ENCODE results near the gene SLC9A7. TPM values are rescaled to one million over a fixed set of nuclear protein-coding genes. Genes with fewer than 3 reads are reported as not detected.
"Not testable (repeated sequence)": the region's sequence is repeated elsewhere in the genome, so short reads cannot be mapped to it uniquely, and the experiment has no call there.

SLC9A7 gene
- total RNA-seq, 1 donor = 84.0 TPM

DNA sequence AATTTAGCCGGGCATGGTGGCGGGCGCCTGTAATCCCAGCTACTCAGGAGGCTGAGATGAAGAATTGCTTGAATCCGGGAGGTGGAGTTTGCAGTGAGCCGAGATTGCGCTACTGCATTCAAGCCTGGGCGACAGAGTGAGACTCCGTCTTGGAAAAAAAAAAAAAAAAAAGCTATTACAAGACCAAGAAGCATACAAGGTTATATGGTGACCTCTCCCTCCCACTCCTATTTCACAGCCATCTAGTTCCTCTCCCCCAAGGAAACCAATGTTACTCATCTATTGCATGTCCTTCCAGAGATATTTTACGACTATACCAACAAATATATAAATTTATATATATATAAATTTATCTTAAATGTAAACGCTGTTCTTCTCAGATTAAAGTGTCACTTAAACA is 3.2 kb downstream of the SLC9A7 start:
- DNase-seq (ENCODE audit: low read depth in 2 of 3, low spot score in 2 of 3) = no peak

DNA sequence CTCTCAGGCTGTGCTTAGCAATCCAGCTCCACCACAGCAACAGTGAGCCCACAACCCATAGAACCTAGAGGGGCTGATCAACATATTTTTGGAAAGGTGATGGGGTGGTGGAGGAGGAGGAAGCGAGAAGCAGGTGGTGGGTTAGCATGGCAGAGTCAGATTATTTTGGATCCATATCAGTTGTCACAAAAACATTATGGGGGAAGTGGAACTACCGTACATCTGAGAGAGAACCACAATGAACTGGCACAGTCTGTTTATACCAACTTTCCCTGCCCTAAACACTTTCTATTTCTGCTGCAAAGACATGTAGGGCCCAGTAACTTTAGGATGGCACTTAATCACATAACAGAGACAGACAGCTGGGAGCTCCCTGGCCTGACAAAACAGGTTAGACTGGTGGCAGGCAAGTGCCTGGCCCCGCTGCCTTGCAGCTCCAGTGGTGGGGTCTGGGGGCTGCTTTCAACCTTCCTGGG is 4.3 kb downstream of the SLC9A7 start:
- peak in 2 of 3 donors; percentile 39 to 77 for DNase-seq (ENCODE audit: low read depth in 2 of 3, low spot score in 2 of 3)

DNA sequence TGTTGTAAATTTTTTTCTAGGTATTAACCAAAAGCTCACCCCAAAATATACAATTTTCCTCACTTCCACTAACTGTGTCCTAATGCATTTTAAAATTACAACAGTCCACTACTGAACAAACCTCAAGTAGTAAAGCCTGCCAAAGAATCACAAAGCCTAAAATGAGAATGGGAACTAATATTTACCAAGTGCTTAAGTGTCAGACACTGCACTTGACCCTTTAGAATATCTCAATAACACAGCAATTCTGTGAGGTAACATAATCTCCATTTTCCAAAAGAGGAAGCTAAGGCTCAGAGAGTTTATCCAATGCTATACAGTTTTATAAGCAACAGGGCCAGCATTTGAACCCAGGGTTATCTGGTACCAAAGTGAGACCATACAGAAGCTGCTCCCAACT is 4.9 kb downstream of the SLC9A7 start:
- DNase-seq (ENCODE audit: low read depth in 2 of 3, low spot score in 2 of 3) = peak in 1 of 3 donors; percentile 11

DNA sequence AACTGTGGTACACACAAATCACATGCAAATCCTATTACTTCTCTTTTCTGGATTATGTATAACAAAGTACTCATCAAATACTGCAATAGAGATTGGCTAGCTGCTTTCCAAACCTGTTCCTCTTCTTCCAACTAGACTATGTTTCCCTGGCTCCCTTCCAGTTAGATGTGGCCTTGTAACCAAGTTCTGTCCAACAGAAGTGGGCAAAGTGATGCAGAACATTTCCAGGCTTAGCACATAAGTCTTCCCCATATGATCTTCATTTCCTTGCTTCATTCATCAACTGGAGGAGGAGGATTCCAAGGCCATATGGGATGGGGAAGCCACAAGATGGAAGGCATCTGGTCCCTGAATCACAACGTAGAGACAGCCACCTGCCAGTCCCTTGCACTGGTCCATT is 8.0 kb downstream of the SLC9A7 start:
- DNase-seq (ENCODE audit: low read depth in 2 of 3, low spot score in 2 of 3) = peak in 1 of 3 donors; percentile 17

DNA sequence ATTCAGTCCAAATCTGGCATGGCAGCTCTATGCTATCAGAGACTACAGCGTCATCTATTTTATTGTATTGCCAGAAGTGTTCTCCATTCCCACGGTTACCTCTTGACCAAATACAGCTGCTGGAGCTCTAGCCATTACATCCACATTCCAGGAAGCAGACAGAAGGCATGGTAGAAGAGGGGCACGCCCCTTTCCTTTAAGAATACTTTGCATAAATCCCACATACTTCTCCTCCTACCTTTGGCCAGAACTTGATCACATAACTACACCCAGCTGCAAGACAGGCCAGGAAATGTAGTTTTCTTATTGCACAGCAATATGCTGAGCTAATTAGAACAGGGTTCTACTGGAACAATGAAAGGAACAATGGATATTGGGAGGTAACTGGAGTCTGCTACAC is 14.9 kb downstream of the SLC9A7 start:
- no peak for DNase-seq (ENCODE audit: low read depth in 2 of 3, low spot score in 2 of 3)

DNA sequence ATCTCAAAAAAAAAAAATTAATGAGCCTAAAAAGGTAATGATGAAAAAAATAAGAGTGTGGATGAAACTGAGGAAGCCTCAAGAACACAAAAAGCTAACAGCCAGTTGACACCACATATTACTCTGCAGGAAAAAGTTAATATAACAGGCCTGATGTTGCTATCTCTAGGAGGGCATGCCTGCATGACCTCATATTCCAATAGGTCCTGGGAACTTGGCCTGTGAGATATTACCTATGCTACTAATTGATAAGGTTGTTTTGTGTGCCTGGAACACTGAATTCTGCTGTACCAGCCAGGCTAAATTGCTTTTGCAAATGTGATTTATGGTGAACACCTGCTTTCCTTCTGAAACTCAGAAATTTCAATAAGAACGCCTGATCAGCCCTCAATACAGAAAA is 15.9 kb downstream of the SLC9A7 start:
- no peak for DNase-seq (ENCODE audit: low read depth in 2 of 3, low spot score in 2 of 3)

DNA sequence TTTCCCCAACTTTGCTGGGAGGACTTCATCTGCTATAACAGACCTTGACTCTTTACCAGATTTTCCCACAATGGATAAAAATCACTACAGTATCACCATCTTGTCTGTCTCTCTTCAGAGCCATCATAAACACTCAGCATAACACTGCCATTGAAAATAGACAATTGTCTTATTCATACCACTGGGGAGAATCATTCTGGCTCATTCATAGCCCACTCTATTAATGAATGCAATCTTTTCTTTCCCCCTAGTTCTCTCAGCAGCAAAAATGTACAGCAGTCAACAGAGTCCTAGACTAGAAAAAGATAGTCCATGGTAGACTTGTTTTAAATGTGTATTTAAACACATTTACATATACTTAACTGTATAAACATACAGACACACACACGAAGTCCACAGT is 19.2 kb downstream of the SLC9A7 start:
- DNase-seq (ENCODE audit: low read depth in 2 of 3, low spot score in 2 of 3) = no peak

DNA sequence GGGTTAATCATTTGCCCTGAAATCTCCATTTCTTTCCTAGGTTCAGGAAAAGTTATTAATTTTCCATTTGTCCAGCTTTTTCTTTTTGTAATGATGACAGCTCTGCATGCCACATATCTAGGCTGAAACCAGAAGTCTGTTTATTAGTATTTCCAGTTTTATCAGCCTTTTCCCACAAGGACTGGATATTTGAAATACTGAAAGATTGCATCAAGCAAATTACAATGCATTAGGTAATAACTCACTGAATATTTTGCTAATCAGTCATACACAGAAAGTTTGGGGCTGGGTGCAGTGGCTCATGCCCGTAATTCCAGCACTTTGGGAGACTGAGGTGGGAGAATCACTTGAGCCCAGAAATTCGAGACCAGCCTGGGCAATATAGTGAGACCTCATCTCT is 21.5 kb downstream of the SLC9A7 start:
- no peak for DNase-seq (ENCODE audit: low read depth in 2 of 3, low spot score in 2 of 3)

DNA sequence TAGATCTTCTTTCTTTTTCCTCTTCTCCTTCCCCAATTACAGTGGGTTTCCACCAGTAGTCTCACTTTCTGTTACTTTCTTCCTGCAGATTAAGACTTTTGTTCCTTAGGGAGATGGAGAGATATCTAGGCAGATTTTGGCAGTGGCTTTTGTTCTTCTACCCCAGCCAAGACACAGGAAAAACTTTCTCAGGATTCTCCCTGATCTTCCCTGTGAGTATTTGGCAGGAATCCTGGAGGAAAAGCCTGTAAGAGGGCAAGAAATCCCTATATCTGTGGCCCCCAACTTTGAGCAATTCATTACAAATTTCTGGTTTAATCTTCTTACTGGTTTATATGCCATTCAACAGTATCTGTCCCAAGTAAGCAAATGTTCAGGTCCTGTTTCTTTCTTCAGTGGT is 21.9 kb downstream of the SLC9A7 start:
- DNase-seq (ENCODE audit: low read depth in 2 of 3, low spot score in 2 of 3) = no peak

DNA sequence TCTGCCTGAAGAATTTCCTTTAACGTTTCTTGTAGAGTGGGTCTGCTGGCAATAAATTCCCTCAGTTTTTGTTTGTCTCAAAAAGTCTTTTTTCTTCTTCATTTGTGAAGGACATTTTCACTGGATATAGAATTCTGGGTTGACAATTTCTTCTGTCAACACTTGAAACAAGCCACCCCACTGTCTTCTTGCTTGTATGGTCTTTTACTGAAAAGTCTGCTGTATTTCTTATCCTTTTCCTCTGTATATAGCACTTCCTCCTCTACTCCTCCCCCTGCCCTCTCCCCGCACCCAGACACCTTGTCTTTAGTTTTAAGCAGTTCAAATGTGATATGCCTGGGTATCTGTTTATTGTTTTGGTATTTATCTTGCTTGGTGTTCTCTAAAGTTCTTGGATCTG is 23.3 kb downstream of the SLC9A7 start:
- DNase-seq (ENCODE audit: low read depth in 2 of 3, low spot score in 2 of 3) = peak in 1 of 3 donors; percentile 48

DNA sequence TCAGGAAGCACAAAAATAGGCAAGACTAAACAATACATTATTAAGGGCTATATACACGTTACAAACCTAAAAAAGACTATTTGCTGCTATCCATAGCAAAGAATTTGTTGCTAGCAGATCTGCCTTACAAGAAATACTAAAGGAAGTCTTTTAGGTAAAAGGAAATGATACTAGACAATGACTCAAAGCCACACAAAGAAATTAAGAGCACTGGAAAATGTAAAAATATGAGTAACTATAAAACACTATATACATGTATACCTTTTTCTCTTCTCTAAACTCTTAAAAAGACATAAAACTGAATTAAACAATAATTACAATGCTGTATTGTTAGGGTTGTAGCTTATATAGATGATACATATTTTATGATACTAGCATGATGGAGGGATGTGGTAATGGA is 25.7 kb downstream of the SLC9A7 start:
- no peak for DNase-seq (ENCODE audit: low read depth in 2 of 3, low spot score in 2 of 3)

DNA sequence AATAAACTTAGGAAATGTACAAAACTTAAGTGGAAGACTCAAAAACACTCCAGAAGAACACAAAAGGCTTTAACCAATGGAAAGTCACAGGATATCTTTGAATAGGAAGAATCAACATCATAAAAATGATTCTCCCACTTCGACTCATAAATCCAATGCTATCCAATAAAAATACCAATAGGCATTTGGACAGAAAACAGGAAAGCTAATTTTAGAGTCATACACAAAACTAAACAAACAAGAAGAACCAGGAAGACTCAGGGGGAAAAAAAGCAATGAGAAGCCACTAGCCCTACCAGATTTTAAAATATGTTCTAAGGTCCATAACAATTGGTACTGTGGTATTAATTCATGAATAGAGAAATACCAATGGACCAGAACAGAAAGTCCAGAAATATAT is 28.2 kb downstream of the SLC9A7 start:
- no peak for DNase-seq (ENCODE audit: low read depth in 2 of 3, low spot score in 2 of 3)

DNA sequence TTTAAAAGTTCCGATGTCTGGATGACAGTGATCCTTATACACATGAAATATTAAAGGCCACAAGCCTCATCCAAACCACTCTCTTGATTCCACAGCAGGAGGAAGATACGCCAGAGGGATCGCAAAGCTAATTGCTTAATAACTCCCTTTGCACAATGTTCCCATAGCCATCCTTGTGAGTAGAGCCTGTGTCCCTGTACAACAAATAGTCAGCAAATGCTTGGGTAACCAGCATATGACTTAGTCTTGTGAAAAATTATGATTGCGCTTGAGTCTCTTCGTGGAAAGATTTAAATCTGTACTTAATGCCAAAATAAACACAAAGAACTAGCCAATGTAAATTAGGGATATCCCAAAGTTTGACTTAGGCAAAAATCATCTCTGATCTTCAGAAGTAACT is 31.5 kb downstream of the SLC9A7 start:
- no peak for DNase-seq (ENCODE audit: low read depth in 2 of 3, low spot score in 2 of 3)

DNA sequence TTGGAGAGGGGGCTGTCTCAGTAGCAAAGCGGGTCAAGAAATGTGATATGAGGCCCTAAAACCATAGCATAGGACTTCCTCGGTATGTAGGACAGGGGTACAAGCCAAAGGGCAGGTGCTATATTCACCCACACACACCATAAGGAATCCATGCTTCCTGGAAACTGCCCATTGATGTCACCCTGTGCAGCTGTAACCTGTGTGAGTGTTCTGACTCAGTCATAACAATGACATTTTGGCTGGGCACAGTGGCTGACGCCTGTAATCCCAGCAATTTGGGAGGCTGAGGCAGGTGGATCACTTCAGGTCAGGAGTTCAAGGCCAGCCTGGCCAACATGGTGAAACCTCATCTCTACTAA is 35.4 kb downstream of the SLC9A7 start:
- DNase-seq (ENCODE audit: low read depth in 2 of 3, low spot score in 2 of 3) = not testable (repeated sequence)

DNA sequence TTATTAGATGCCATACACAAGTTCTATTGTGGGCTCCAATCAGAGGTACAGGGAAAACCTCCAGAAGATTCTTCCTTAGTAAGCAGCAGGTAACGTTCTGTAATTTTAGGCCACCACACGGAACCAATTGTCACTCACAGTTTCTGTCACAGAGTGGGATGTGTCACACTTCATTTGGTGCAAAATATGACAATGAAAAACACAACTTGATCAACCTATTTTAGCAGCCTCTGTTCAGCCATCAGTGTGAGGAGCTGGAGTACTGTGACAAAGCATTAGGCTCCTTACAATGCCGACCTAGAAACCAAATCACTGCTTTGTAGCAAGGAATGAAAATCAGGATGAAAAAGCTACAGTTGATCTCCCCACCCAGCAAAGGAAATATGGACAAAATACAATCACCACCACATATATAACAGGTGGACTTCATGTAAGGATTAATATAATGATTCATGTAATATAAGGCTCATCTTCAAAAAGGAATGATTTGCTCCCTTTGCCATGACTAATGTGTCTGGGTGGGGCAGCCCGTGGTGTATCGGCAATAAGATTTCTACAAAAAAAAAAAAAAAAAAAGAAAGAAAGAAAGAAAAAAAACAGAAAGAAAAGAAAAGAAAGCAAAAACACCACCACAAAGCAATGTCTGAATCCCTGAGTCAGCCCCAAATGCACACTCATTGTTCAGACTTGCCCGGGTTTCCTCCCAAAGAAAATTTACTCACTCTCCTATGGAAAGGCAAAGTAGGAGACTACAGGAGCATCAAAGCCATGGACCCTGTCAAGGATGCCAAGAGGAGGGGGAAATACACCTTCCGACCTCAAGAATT is 36.0 kb downstream of the SLC9A7 start:
- DNase-seq (ENCODE audit: low read depth in 2 of 3, low spot score in 2 of 3) = no peak

DNA sequence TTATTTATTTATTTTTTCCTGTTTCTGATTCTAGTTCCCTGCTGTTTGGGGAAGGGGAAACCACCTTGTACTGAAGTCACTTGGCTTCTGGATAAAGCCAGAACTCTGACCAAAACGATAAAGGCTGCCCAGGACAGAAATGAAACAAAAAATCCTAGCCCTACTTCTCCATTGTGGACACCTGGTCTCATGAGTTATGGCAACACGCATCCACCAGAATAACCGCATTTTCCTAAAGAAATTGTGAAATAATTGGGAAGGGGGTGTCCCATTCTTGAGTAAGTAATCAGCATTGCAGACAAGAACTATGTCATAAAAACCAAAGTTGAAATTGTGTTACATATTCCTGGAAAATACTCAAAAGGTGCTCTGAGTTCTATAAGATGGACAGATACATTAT is 42.1 kb downstream of the SLC9A7 start:
- DNase-seq (ENCODE audit: low read depth in 2 of 3, low spot score in 2 of 3) = peak in 1 of 3 donors; percentile 23

DNA sequence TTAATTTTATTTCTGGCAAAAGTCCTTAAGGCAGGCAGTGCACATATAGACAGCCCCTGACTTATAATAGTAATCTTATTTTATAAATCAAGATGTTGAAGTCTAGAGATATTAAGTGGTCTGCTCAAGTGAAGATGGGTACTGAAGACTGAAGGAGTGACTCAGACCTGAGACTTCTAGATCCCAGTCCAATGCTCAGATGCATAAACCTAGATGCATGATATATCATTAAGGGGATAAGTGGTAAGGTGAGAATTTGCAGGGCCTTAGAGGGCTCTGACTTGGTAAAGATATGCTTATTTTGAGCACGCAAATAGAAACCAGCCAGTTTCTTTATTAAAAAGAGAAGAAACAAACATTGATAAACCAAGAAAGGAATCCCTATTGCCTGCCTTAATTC is 42.9 kb downstream of the SLC9A7 start:
- DNase-seq (ENCODE audit: low read depth in 2 of 3, low spot score in 2 of 3) = no peak

DNA sequence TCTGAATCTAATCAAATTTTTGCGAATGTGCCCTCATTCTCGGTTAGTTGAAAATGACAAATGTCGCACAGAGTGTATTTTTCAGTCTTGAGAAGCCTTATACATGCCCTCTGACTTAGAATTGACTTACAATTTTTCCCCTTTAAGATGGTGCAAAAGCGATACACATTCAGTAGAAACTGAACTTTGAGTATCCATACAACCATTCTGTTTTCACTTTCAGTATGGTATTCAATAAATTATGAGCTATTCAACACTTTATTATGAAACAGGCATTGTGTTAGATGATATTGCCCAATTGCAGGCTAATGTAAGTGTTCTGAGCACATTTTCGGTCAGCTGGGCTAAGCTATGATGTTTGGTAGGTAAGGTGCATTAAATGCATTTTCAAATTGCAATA is 43.4 kb downstream of the SLC9A7 start:
- no peak for DNase-seq (ENCODE audit: low read depth in 2 of 3, low spot score in 2 of 3)

DNA sequence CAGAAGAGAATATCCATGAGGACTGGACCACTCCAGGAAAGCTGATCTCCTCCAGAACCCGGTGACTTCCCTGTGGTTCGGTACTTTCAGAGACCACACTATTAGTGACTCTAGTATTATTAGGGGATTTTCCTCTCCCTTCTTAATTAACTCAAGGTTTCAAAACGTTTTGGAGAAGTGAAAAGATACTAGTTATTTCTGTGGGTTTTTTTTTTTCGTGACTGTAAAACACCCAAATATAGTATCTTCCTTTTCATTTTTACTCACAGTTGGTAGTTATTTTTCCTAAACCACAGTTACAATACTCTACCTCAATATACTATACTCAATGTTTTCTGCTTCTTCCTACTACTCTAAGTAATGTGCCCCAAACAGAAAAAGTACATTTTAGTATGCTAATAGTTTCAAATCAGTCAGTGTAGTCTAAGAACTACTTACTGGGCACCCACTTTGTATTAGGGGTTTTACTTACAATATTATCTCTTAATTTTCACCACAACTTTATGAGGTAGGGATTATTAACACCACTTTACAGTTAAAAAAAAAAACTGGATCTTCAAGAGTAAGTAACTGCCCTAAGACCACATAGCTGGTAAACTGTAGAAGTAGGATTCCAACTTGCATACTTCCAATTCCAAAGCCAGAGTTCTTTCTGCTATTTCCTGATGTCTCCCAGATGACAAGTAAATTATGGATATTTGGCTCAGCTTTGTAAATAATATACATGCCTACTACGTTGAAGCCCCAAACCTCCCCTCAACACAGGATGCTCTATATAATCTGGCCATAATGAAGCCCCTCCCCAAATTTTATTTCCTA is 45.0 kb downstream of the SLC9A7 start:
- DNase-seq (ENCODE audit: low read depth in 2 of 3, low spot score in 2 of 3) = no peak

DNA sequence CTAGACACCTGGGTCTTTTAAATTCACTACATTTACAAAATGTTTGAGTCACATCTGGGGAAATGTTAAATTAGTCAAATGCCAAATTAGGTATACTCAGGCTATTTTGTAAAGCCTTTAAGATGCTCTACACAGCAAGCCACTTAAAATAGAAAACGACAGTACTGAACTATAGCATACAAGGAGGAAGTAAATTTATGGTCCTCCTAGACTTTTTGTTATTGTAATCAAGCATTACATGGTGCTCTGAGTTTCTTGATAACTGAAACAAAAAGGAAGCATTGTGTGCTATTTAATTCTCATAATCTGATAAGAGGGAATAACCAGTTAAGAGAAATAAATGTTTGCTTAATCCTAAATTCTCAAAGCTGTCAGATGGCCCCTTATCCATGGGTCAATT is 46.2 kb downstream of the SLC9A7 start:
- peak in 1 of 3 donors; percentile 29 for DNase-seq (ENCODE audit: low read depth in 2 of 3, low spot score in 2 of 3)

DNA sequence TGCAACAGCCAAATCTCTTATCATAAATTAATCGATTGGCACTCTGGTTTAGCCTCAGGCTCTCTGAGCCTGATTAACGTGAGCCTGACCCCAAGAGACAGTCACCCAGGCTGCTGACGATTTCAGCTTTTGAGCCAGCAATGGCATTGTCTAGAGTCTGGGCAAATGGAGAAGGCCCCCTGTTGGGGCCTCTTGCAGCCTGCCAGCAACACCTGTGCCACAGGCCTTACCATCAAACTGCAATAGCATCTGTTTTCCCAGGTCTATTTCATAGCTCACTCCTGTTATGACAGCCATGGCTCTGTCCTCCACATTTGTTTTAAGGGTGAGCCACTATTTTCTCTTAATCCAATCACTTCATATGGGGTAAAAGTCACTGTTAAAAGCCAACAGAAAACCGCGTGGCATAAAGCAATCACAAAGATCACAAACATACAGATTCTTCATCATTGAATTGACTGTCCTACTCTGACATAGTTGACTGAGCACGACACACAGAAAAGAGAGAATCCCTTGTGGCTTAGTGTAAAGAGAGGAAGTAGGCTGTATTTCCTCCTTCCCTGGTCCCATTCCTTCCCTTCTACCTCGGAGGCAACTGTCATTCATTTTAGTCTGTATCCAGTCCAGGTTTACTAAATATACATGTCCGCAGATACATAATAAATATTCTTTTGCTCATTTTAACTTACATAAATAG is 47.8 kb downstream of the SLC9A7 start:
- no peak for DNase-seq (ENCODE audit: low read depth in 2 of 3, low spot score in 2 of 3)

Data from hematopoietic multipotent progenitor cell (in vitro differentiated cells).